Uterus (tissue), 2 donors: ENCODE results near the gene VSTM4.

Experiments used
- POLR2A ChIP-seq, 2 donors: fragments of 450-650 bp; IDR thresholded peaks; one replicate each; pipeline ENCODE4 v1.6.1; 2016; ENCODE audit warnings: antibody characterized with exemption in 2 of 2, mild to moderate bottlenecking in 1 of 2, moderate library complexity in 1 of 2
- TF ChIP-seq, protein P1 (sequence below), 4 experiments: fragments of 200-600 bp in 2 of 4; fragments of 450-650 bp in 2 of 4; sonication (generic) in 2 of 4; IDR thresholded peaks; one replicate each; pipeline ENCODE4 v1.5.1; 2016 to 2019; ENCODE audit warnings: antibody characterized with exemption in 4 of 4, mild to moderate bottlenecking in 2 of 4, moderate library complexity in 1 of 4

DNA sequence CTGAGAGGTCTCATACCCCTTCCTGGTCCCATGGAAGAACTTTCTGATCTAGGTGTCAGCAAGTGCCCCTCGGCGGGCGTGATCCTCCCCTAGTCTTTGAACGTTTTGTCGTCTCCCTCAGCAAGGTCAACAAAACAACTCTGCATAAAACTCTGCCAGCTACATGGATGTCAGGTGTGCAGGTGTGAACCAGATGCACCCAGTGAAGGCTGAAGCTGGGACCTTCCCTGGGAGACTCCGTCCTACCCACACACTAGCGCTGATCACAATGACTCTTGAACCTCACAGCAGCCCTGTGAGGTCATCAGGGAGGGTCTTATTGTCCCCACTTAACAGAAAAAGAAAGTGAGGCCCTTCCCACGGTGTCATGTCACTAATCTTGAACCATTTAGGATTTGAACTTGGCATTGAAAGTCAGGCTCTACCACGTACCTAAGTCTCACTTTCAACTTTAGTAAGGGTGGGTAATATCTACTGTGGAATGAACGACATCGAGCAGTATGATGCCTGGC lies 68.1 kb downstream of the VSTM4 start:
- no peak for TF ChIP-seq POLR2A (IDR thresholded peaks at IDR 0.05)
- TF ChIP-seq, protein P1, sequence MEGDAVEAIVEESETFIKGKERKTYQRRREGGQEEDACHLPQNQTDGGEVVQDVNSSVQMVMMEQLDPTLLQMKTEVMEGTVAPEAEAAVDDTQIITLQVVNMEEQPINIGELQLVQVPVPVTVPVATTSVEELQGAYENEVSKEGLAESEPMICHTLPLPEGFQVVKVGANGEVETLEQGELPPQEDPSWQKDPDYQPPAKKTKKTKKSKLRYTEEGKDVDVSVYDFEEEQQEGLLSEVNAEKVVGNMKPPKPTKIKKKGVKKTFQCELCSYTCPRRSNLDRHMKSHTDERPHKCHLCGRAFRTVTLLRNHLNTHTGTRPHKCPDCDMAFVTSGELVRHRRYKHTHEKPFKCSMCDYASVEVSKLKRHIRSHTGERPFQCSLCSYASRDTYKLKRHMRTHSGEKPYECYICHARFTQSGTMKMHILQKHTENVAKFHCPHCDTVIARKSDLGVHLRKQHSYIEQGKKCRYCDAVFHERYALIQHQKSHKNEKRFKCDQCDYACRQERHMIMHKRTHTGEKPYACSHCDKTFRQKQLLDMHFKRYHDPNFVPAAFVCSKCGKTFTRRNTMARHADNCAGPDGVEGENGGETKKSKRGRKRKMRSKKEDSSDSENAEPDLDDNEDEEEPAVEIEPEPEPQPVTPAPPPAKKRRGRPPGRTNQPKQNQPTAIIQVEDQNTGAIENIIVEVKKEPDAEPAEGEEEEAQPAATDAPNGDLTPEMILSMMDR (IDR thresholded peaks at IDR 0.05) = no peak
